ENCODE data around the gene SPTBN1. TPM values are rescaled to one million over a fixed set of nuclear protein-coding genes. Genes with fewer than 3 reads are reported as not detected.
"Not testable (repeated sequence)": the region's sequence is repeated elsewhere in the genome, so short reads cannot be mapped to it uniquely, and the experiment has no call there.

The SPTBN1 gene
- total RNA-seq, 1 donor from 2014 or later, result 217 TPM

- H3K4me3 Mint-ChIP-seq, result no peak overlapping the region
- H3K9me3 Mint-ChIP-seq, result no peaks in the 10 kb centered on the region
- TF ChIP-seq CTCF (conservative IDR thresholded peaks at IDR 0.05), result no peak
Observed at GRCh38 chr2:54508541-54508940, 52.4 kb downstream of the SPTBN1 start.

GRCh38 chr2:54509043-54509442 lies 52.9 kb downstream of the SPTBN1 start:
- H3K27ac Mint-ChIP-seq (ENCODE audit: unreplicated experiment); H3K9me3 Mint-ChIP-seq; H3K27me3 Mint-ChIP-seq (ENCODE audit: low read depth); H3K36me3 Mint-ChIP-seq (ENCODE audit: low read depth); H3K4me3 Mint-ChIP-seq; DNase-seq (ENCODE audit: low read depth, low spot score): not testable (repeated sequence)
- H3K4me1 Mint-ChIP-seq, result peaks cover 18% of the 10 kb centered on the region

More at GRCh38 chr2:54508541-54508940, 52.4 kb downstream of the SPTBN1 start:
- Mint-ChIP-seq H3K4me1 (peaks cover 18% of the 10 kb centered on the region), H3K36me3 (ENCODE audit: low read depth) (no peaks in the 10 kb centered on the region), H3K27ac (ENCODE audit: unreplicated experiment) (no peak overlapping the region), H3K27me3 (ENCODE audit: low read depth) (no peaks in the 10 kb centered on the region)
- DNase-seq (ENCODE audit: low read depth, low spot score), result no peak

DNA sequence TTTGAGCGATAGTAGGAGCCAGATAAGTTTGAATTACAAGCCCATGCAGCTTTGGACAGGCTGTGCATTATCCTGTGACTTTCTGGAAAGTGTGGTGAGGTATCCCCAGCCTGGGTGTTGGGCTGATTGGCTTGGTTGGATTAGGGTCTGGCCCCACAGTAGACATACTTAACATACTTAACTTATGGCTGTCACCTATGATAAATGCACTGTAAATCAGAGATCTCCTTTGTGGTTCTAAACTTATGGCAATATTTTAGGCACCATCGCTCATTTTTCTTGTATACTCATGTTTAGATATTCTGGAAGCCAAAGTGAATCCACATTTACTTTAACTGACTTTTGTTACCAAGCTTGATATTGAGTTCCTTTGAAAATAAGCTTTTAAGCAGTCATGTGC lies 54.8 kb downstream of the SPTBN1 start:
- peaks cover 18% of the 10 kb centered on the region for H3K4me1 Mint-ChIP-seq
- H3K36me3 Mint-ChIP-seq (ENCODE audit: low read depth), result no peaks in the 10 kb centered on the region
- H3K27me3 Mint-ChIP-seq (ENCODE audit: low read depth), result no peaks in the 10 kb centered on the region
- no peak overlapping the region for H3K27ac Mint-ChIP-seq (ENCODE audit: unreplicated experiment)
- no peak for DNase-seq (ENCODE audit: low read depth, low spot score)
- H3K9me3 Mint-ChIP-seq, result no peaks in the 10 kb centered on the region
- no peak overlapping the region for H3K4me3 Mint-ChIP-seq
- TF ChIP-seq CTCF (conservative IDR thresholded peaks at IDR 0.05), result no peak

DNA sequence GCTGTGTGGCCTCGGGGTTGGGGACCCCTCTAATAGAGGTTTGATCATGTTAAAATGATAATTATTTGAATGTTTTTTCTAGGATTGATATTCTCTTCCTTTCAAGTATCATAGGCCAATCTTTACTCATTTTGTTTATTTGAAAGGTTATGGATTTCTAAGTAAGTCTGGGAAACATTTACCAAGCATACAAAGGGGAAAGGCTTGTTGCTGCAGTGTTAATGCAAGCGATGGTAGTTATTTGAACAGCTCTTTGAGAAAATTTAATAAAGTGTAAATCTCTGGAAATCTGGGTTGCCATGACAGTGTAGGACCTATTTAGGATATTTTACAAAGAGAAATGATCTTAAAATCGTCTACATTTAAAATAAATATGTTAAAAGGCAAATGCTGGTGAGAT lies 56.1 kb downstream of the SPTBN1 start:
- no peaks in the 10 kb centered on the region for H3K36me3 Mint-ChIP-seq (ENCODE audit: low read depth)
- H3K27ac Mint-ChIP-seq (ENCODE audit: unreplicated experiment), result no peak overlapping the region

DNA sequence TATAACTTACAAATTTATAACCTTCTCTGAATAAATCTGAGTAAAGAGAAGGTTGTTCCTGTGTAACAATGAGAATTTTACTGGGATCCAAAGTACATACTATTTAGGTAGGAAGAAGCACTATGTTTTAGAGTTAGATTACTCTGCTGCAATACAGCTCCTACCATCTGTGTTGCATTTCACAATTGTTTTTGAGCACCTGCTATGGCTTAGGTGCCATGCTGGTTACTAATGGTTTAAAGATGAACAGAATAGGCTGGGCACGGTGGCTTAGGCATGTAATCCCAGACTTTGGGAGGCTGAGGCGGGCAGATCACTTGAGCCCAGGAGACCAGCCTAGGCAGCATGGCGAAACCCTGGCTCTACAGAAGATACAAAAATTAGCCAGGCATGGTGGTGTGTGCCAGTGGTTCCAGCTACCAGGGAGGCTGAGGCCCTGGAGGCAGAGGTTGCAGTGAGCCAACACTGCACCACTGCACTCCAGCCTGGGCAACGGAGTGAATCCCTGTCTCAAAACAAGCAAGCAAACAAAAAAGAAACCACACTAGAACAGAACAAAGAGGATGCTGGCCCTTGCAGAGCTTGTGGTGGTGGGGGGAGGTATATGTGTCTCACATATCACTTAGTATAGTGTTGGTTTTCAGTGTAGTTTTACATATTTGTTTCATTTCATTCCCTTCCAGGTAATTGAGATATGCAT lies 56.7 kb downstream of the SPTBN1 start:
- Mint-ChIP-seq H3K27me3 (ENCODE audit: low read depth) (no peaks in the 10 kb centered on the region), H3K4me1 (peaks cover 21% of the 10 kb centered on the region), H3K27ac (ENCODE audit: unreplicated experiment) (peak overlapping the region; percentile 45), H3K36me3 (ENCODE audit: low read depth) (no peaks in the 10 kb centered on the region), H3K4me3 (no peak overlapping the region), H3K9me3 (no peaks in the 10 kb centered on the region)
- no peak for TF ChIP-seq CTCF (conservative IDR thresholded peaks at IDR 0.05)
- no peak for DNase-seq (ENCODE audit: low read depth, low spot score)

More for the DNA sequence above, 56.1 kb downstream of the SPTBN1 start:
- no peak for DNase-seq (ENCODE audit: low read depth, low spot score)
- TF ChIP-seq CTCF (conservative IDR thresholded peaks at IDR 0.05), result no peak
- Mint-ChIP-seq H3K9me3 (no peaks in the 10 kb centered on the region), H3K4me3 (no peak overlapping the region), H3K27me3 (ENCODE audit: low read depth) (no peaks in the 10 kb centered on the region), H3K4me1 (peaks cover 21% of the 10 kb centered on the region)

DNA sequence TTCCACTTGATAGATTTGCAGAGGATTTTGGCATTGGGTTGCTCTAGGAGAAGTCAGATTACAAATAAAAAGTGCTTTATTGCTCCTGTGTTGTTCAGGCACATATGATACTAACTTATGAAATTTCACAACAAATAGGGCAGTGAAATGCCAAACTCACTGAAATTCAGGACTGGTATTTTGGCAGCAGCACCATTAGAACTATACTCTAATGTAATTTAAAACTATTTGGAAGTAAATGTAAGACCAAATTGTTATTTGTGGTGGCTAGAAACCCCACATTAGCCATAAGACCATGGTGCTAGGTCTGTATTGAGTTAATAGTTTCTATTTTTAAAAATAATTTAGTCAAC lies 57.2 kb downstream of the SPTBN1 start:
- no peak for TF ChIP-seq CTCF (conservative IDR thresholded peaks at IDR 0.05)
- no peak overlapping the region for H3K27ac Mint-ChIP-seq (ENCODE audit: unreplicated experiment)
- no peak overlapping the region for H3K4me3 Mint-ChIP-seq
- no peaks in the 10 kb centered on the region for H3K9me3 Mint-ChIP-seq
- DNase-seq (ENCODE audit: low read depth, low spot score), result no peak
- no peaks in the 10 kb centered on the region for H3K36me3 Mint-ChIP-seq (ENCODE audit: low read depth)
- peaks cover 21% of the 10 kb centered on the region for H3K4me1 Mint-ChIP-seq
- no peaks in the 10 kb centered on the region for H3K27me3 Mint-ChIP-seq (ENCODE audit: low read depth)
